Activated naive CD8-positive, alpha-beta T cell treated with anti-CD3 and anti-CD28 coated beads, Interleukin-2, amount 50 U/mL, for 24 hours (primary cell): Measurements from ENCODE around the gene MORF4L1.
"Not testable (repeated sequence)": the region's sequence is repeated elsewhere in the genome, so short reads cannot be mapped to it uniquely, and the experiment has no call there.

Experiments
- ATAC-seq: fragments of 150-1000 bp; cut with Tn5 transposase; one replicate; pipeline ENCODE4 v1.10.0; 2021
- DNase-seq: peaks from one replicate; pipeline ENCODE4 v3.0.0; 2021
- H3K27ac Mint-ChIP-seq: one replicate; pipeline ENCODE4 v1.8.0; 2021; ENCODE audit warnings: mild to moderate bottlenecking, mixed read lengths
- H3K27me3 Mint-ChIP-seq: one replicate; pipeline ENCODE4 v1.8.0; 2021; ENCODE audit warnings: mixed read lengths
- H3K36me3 Mint-ChIP-seq: one replicate; pipeline ENCODE4 v1.8.0; 2021; ENCODE audit warnings: low read depth, mixed read lengths
- H3K4me1 Mint-ChIP-seq: one replicate; pipeline ENCODE4 v1.8.0; 2021; ENCODE audit warnings: mixed read lengths
- H3K4me3 Mint-ChIP-seq: one replicate; pipeline ENCODE4 v1.8.0; 2021; ENCODE audit warnings: mild to moderate bottlenecking, moderate library complexity, mixed read lengths
- H3K9me3 Mint-ChIP-seq: one replicate; pipeline ENCODE4 v1.8.0; 2021; ENCODE audit warnings: mixed read lengths

MORF4L1 gene

GRCh38 chr15:78921940-78922339 is 49.2 kb downstream of the MORF4L1 start:
- H3K27ac Mint-ChIP-seq: no peak overlapping the region
- DNase-seq (no peak), ATAC-seq (no peak)
- H3K4me3 Mint-ChIP-seq: no peak overlapping the region
- peaks cover 2% of the 10 kb centered on the region for H3K4me1 Mint-ChIP-seq
- H3K9me3 Mint-ChIP-seq: no peaks in the 10 kb centered on the region
- H3K27me3 Mint-ChIP-seq: no peaks in the 10 kb centered on the region
- H3K36me3 Mint-ChIP-seq: peaks cover 12% of the 10 kb centered on the region

- H3K27ac Mint-ChIP-seq: no peak overlapping the region
- no peaks in the 10 kb centered on the region for H3K4me1 Mint-ChIP-seq
- ATAC-seq (no peak), DNase-seq (no peak)
- H3K36me3 Mint-ChIP-seq: peaks cover 11% of the 10 kb centered on the region
- no peak overlapping the region for H3K4me3 Mint-ChIP-seq
- H3K9me3 Mint-ChIP-seq: no peaks in the 10 kb centered on the region
- no peaks in the 10 kb centered on the region for H3K27me3 Mint-ChIP-seq
Observed at GRCh38 chr15:78922527-78922926, 49.8 kb downstream of the MORF4L1 start.

GRCh38 chr15:78923015-78923414 is 50.3 kb downstream of the MORF4L1 start:
- Mint-ChIP-seq H3K4me3 (no peak overlapping the region), H3K36me3 (peaks cover 9% of the 10 kb centered on the region), H3K9me3 (no peaks in the 10 kb centered on the region), H3K27me3 (no peaks in the 10 kb centered on the region), H3K4me1 (no peaks in the 10 kb centered on the region), H3K27ac (no peak overlapping the region)
- no peak for DNase-seq
- no peak for ATAC-seq

- DNase-seq (no peak), ATAC-seq (no peak)
- peaks cover 6% of the 10 kb centered on the region for H3K36me3 Mint-ChIP-seq
Observed at GRCh38 chr15:78923480-78924360, 51.0 kb downstream of the MORF4L1 start.

GRCh38 chr15:78925076-78925624 is 52.5 kb downstream of the MORF4L1 start:
- ATAC-seq: no peak
- no peak for DNase-seq
- H3K4me1 Mint-ChIP-seq: no peaks in the 10 kb centered on the region
- peaks cover 4% of the 10 kb centered on the region for H3K36me3 Mint-ChIP-seq
- H3K4me3 Mint-ChIP-seq: no peak overlapping the region
- no peaks in the 10 kb centered on the region for H3K9me3 Mint-ChIP-seq
- H3K27me3 Mint-ChIP-seq: no peaks in the 10 kb centered on the region
- H3K27ac Mint-ChIP-seq: no peak overlapping the region

More at GRCh38 chr15:78923480-78924360, 51.0 kb downstream of the MORF4L1 start:
- Mint-ChIP-seq H3K4me1 (no peaks in the 10 kb centered on the region), H3K9me3 (no peaks in the 10 kb centered on the region), H3K27ac (no peak overlapping the region), H3K27me3 (no peaks in the 10 kb centered on the region), H3K4me3 (no peak overlapping the region)

GRCh38 chr15:78925956-78926743 is 53.5 kb downstream of the MORF4L1 start:
- DNase-seq: no peak
- Mint-ChIP-seq H3K27me3 (no peaks in the 10 kb centered on the region), H3K4me1 (no peaks in the 10 kb centered on the region), H3K36me3 (peaks cover 3% of the 10 kb centered on the region), H3K27ac (no peak overlapping the region), H3K9me3 (no peaks in the 10 kb centered on the region), H3K4me3 (no peak overlapping the region)
- ATAC-seq: no peak

- H3K4me1 Mint-ChIP-seq: no peaks in the 10 kb centered on the region
- no peak overlapping the region for H3K27ac Mint-ChIP-seq
- H3K4me3 Mint-ChIP-seq: no peak overlapping the region
- no peak for DNase-seq
- H3K27me3 Mint-ChIP-seq: no peaks in the 10 kb centered on the region
- no peak for ATAC-seq
- peaks cover 1% of the 10 kb centered on the region for H3K36me3 Mint-ChIP-seq
- H3K9me3 Mint-ChIP-seq: no peaks in the 10 kb centered on the region
Observed at GRCh38 chr15:78927077-78927790, 54.5 kb downstream of the MORF4L1 start.

GRCh38 chr15:78928176-78928575 is 55.5 kb downstream of the MORF4L1 start:
- H3K4me1 Mint-ChIP-seq, H3K4me3 Mint-ChIP-seq, H3K27me3 Mint-ChIP-seq, H3K36me3 Mint-ChIP-seq, ATAC-seq, H3K27ac Mint-ChIP-seq, DNase-seq, H3K9me3 Mint-ChIP-seq: not testable (repeated sequence)

GRCh38 chr15:78928616-78929093 is 56.0 kb downstream of the MORF4L1 start:
- H3K4me1 Mint-ChIP-seq: no peaks in the 10 kb centered on the region
- H3K27me3 Mint-ChIP-seq: no peaks in the 10 kb centered on the region
- no peaks in the 10 kb centered on the region for H3K36me3 Mint-ChIP-seq
- DNase-seq: no peak
- no peaks in the 10 kb centered on the region for H3K9me3 Mint-ChIP-seq
- no peak overlapping the region for H3K4me3 Mint-ChIP-seq
- no peak overlapping the region for H3K27ac Mint-ChIP-seq
- no peak for ATAC-seq

- H3K4me3 Mint-ChIP-seq: no peak overlapping the region
- H3K27me3 Mint-ChIP-seq: no peaks in the 10 kb centered on the region
- H3K4me1 Mint-ChIP-seq: no peaks in the 10 kb centered on the region
- DNase-seq (no peak), ATAC-seq (no peak)
- H3K9me3 Mint-ChIP-seq: no peaks in the 10 kb centered on the region
- no peaks in the 10 kb centered on the region for H3K36me3 Mint-ChIP-seq
- H3K27ac Mint-ChIP-seq: no peak overlapping the region
Observed at GRCh38 chr15:78929536-78930264, 57.0 kb downstream of the MORF4L1 start.

GRCh38 chr15:78930577-78931388 is 58.1 kb downstream of the MORF4L1 start:
- ATAC-seq (peak; percentile 11), DNase-seq (no peak)
- Mint-ChIP-seq H3K27ac (no peak overlapping the region), H3K36me3 (no peaks in the 10 kb centered on the region), H3K9me3 (no peaks in the 10 kb centered on the region), H3K4me1 (no peaks in the 10 kb centered on the region), H3K4me3 (no peak overlapping the region), H3K27me3 (no peaks in the 10 kb centered on the region)

- H3K4me3 Mint-ChIP-seq: no peak overlapping the region
- no peaks in the 10 kb centered on the region for H3K4me1 Mint-ChIP-seq
- H3K27me3 Mint-ChIP-seq: no peaks in the 10 kb centered on the region
- H3K27ac Mint-ChIP-seq: no peak overlapping the region
- DNase-seq (no peak), ATAC-seq (no peak)
- H3K36me3 Mint-ChIP-seq: no peaks in the 10 kb centered on the region
- no peaks in the 10 kb centered on the region for H3K9me3 Mint-ChIP-seq
Observed at GRCh38 chr15:78931439-78932257, 59.0 kb downstream of the MORF4L1 start.
